Fibroblast of the aortic adventitia (primary cell): ENCODE measurements around the gene LIPN. TPM values are rescaled to one million over a fixed set of nuclear protein-coding genes. Genes with fewer than 3 reads are reported as not detected.

Experiments
- DNase-seq: peaks from one replicate; pipeline ENCODE4 v3.0.0-alpha.2; 2010; ENCODE audit warnings: low read depth
- H3K4me3 ChIP-seq: 2 replicates; pipeline ENCODE4 v1.5.1; 2011; ENCODE audit warnings: low read depth, mild to moderate bottlenecking, control low read depth, low read length, moderate library complexity
- total RNA-seq: library from RNA; depleted of rRNA; stranded (reverse); fragments of >200 nt; gene quantifications from 2 replicates; pipeline ENCODE4 v1.2.3, GENCODE V29; 2012; ENCODE audit warnings: low replicate concordance
- TF ChIP-seq, protein P1 (sequence below): IDR thresholded peaks from 2 replicates; pipeline ENCODE4 v1.5.1; 2011; ENCODE audit warnings: mild to moderate bottlenecking, low read length, control low read depth, inconsistent platforms; ENCODE audit not compliant: insufficient read depth

LIPN gene, protein sequence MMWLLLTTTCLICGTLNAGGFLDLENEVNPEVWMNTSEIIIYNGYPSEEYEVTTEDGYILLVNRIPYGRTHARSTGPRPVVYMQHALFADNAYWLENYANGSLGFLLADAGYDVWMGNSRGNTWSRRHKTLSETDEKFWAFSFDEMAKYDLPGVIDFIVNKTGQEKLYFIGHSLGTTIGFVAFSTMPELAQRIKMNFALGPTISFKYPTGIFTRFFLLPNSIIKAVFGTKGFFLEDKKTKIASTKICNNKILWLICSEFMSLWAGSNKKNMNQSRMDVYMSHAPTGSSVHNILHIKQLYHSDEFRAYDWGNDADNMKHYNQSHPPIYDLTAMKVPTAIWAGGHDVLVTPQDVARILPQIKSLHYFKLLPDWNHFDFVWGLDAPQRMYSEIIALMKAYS
- total RNA-seq: not detected in 2 replicates

DNA sequence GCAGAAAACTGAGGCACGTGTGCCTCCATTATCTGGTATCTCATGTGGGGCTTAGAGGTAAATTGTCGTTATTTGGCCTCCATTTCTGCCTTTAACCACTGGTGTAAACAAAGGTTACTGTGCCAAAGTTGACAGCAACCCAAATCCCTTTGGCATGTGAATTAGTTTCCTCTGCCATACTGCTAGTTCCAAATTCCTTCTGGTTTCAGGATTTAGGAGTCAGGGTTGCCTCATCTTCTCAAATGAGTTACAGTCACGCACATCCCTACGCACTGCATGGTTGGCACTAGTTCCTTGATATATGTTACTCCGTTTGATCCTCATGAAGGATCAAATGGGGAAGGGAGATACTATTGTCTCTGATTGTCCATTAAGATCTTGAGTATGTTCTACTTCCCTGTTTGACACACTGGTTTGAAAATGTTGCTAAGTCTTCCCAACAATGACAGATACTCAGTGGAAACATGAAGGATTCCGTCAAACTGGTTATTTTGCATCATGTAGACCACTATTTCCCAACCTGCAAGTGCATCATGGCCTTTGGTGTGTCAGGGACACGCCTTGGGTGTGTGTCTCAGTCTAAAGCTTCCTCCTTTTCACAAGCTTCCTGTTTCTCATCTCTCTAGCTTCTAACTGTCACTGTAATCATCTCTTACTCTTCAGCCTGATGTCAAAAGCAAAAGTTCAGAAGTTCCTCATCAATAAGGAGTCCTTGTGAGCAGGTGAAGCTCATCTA, at the start of gene LIPN:
Gene LIPN (plus strand): TSS at position 655 of the 736 bp plus-strand sequence. CDS start 1,386 bp downstream, outside the sequence.
- DNase-seq: peak; percentile 13
- TF ChIP-seq, protein P1, sequence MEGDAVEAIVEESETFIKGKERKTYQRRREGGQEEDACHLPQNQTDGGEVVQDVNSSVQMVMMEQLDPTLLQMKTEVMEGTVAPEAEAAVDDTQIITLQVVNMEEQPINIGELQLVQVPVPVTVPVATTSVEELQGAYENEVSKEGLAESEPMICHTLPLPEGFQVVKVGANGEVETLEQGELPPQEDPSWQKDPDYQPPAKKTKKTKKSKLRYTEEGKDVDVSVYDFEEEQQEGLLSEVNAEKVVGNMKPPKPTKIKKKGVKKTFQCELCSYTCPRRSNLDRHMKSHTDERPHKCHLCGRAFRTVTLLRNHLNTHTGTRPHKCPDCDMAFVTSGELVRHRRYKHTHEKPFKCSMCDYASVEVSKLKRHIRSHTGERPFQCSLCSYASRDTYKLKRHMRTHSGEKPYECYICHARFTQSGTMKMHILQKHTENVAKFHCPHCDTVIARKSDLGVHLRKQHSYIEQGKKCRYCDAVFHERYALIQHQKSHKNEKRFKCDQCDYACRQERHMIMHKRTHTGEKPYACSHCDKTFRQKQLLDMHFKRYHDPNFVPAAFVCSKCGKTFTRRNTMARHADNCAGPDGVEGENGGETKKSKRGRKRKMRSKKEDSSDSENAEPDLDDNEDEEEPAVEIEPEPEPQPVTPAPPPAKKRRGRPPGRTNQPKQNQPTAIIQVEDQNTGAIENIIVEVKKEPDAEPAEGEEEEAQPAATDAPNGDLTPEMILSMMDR: no peak
- no peak within 1 kb of the TSS for H3K4me3 ChIP-seq

DNA sequence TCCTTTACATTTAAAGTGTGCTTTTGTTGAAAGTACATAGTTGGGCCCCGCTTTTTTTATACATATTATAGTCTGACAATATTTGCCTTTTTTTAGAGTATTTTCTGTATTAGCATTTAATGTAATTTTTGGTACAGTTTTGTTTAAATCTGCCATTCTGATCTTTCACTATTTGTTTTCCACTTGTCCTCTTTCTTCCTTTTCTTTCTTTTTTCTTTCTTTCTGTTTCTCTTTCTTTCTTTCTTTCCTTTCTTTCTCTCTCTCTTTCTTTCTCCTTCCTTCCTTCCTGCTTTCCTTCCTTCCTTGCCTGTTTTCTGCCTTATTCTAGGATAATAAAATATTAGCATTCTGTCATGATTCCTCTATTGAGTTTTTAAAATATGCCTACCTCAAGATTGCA, 44.3 kb upstream of the LIPN start:
- DNase-seq: no peak
- no peak overlapping the region for H3K4me3 ChIP-seq
- TF ChIP-seq, protein P1: no peak

DNA sequence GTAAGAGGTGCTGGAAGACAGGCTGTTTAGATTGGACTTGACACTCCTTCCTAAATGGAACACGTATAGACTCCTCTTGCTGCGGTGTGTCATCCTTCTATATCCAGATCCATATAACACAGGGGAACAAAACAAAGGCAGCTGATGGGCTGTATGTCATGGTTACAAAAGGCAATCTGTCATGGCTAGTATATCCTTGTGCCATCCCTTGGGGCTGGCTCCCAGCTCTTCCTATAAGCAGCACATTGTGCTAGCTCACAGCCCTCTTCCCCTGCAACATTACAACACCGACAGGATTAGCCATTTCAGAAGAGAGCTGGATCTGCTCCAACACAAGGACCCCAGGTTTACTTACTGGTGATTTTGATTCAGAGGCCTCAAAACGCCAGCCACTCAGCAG, 38.4 kb upstream of the LIPN start:
- H3K4me3 ChIP-seq: no peak overlapping the region
- TF ChIP-seq, protein P1: no peak
- no peak for DNase-seq

DNA sequence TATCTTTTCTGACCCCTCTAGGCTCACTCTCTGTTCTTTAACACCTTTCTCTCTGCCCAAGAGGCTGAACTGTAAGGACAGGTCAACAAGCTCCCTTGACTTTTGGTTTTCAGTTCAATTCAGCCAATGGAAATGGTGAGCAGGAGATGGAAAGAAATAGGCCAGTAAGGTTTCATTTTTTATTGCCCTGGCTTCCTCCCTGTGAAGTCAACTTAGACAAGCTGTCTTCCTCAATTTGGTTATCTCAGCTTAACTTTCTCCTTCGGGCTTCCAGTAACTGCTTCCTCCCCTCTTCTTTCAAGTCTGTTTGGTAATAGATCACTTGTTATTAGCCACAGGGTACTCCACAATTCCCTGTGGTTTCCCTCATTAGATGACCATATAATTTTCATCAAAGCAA, 34.0 kb upstream of the LIPN start:
- TF ChIP-seq, protein P1: no peak
- no peak overlapping the region for H3K4me3 ChIP-seq
- DNase-seq: no peak

DNA sequence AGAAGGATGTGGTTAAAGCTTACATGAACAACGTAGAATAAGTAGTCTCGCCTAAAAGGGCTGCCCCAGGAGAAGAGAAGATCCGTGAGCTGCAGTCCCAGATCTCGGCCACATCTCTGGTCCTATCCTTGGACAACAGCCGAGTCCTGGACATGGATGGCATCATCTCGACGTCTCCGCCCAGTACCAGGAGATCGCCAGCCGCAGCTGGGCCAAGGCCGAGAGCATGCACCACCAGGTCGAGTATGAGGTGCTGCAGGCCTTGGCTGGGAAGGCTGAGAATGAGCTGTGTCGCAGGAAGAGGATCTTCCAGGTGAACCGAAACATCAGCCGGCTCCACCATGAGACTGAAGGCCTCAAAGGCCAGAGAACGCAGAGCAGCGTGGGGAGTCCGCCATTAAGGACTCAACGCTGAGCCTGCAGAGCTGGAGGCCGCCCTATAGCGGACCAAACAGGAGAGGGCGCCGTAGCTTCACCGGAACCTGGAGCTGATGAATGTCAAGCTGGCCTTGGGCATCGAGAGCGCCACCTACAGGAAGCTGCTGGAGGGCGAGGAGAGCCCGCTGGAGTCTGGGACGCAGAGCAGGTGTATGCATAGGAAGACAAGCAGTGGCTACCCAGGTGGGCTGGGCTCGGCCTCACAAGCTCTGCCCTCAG, 31.6 kb upstream of the LIPN start:
- no peak for DNase-seq
- H3K4me3 ChIP-seq: no peak overlapping the region
- TF ChIP-seq, protein P1: peak; percentile 13

DNA sequence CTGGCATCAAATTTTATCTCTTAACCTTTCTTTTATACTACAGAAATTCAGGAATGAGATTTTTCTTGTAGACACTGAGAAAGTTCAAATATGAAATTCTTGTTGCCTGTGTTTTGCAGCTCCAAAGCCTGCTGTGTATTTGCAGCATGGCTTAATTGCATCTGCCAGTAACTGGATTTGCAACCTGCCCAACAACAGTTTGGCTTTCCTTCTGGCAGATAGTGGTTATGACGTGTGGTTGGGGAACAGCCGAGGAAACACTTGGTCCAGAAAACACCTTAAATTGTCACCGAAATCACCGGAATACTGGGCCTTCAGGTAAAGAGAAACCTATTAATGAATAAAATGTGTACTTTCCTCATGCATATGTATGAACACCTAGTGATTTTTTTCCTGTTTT, 29.0 kb upstream of the LIPN start:
- TF ChIP-seq, protein P1: no peak
- no peak overlapping the region for H3K4me3 ChIP-seq
- DNase-seq: no peak
